T-helper 22 cell (primary cell): ENCODE results near the gene HES3.

Experiments
- DNase-seq: peaks from one replicate; pipeline ENCODE4 v3.0.0-alpha.2; 2020; ENCODE audit warnings: low read depth

The HES3 gene, protein sequence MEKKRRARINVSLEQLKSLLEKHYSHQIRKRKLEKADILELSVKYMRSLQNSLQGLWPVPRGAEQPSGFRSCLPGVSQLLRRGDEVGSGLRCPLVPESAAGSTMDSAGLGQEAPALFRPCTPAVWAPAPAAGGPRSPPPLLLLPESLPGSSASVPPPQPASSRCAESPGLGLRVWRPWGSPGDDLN

DNA sequence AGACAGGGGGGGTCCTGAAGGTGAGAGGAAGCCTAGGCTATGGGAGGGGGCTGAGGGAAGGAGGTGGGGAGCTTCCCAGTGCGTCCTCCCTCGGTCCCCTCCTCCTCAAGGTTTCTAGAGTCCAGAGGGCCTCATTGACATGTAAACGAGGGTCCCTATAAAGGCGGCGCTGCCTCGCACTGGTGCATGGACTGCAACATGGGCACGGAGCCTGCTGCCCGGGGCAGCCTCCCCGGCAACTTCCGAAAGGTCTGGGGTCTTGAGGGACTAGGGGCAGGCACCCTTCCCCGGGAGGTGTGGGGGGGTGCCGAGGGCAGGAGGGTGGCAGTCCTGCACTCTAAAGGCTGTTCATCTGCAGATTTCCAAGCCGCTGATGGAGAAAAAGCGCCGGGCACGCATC lies at the start of gene HES3:
Gene HES3, plus strand, starts transcription at position 187 of the 400 bp plus-strand sequence. Its CDS starts 187 bp downstream, at position 374.
- no peak for DNase-seq

DNA sequence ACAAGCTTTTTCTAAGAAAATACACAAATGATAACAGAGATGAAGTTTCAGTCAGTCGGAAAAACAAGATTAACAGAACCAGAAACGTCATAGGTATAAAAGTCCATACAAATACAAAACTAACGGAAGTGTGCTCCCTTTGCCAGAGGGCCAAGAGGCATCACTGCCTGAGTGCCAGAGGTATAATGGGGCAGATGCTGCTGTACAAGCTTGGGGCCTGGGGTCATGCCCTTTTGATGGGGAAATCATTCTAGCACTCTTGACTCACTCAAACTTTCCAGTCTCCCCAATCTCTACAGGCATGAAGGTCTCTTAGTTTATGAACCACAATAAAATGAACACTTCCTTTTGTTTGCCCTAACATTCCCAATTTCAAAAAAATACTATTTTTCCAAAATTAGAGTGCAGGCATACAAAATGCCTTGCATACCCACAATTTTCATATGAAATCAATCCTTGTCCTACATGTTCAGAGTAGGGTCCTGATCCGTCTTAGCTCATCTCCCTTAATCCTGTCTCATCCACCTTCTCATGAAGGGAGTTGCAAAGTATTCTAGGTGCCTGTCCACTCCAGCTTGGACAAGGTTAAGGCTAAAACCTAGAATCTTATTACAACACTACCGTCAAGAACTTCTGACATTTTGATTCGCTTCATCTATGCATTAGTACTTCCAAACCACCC lies 46.1 kb upstream of the HES3 start:
- DNase-seq = no peak

DNA sequence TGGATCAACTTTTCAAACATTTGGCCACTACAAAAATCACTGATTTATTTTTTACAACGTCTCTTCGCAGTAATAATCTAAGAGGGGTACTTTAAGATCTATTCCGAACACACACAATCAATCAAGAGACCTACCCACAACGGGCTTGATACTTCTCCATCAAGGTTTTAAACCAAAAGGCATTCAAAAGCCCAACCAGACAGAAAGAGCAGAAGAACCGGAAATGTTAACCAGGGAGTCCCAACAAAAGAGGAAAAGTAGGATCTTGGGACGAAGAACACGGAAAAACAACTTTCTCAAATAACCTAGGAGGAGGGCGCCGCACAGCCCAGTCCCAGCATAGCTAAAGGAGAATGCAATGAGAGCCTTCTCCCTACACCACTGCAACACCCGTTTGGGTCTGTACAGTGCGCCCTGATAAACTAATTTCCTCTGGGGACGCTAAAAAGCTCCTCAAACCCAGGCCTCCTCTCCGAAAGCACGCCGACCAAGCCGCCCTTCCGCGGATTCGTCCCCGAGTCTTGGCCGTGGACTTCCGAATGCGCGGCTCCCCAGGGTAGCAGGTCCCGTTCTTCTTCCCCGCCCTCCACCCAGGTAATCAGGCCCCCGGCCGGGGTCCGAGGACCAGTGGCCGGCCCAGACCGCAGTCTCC lies 45.2 kb upstream of the HES3 start:
- DNase-seq = no peak

DNA sequence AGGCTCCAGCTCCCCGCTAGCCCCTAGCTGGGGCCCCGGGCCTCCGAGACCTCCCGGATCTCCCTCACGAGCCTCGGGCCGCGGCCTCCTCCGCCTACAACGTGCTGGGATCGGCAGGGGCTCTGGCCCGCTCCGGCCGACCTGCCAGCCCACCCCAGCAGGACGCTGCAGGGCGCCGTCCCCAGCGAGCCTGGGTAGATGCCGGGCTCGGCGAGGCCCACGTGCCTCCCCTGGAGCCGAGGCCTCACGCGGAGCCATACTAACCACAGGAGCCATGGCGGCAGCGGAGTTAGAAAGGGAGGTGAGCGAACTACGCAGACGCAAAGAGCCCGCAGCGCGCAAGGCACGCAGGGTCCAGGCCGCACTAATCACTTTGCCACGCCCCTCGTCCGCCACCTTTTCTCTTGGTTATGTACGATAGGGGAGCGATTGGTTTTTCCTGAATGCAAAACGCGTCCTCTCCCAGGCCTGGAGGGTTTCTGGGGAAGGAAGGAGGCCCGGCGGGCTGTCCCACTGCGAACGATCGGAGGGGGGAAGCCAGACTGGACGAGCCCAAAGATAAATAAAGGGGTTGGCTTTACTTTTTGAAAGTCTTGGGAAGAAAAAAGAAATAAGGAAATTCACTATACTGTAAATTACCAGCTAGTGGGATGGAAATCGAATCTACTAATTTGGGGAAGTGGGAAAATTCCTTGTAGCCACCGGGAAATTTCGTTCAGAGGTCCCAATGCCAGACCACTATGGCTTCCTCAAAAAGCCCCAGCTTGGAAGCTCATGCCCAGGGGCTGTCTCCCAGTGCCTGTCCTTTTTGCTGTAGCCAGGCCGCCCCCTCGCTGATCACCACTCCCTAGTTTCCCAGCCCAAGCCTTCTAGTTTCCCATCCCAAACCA lies 44.4 kb upstream of the HES3 start, which contains the start of gene RPL22:
Gene RPL22, minus strand, starts transcription at position 298 of the 890 bp plus-strand sequence. Its CDS starts 22 bp downstream, at position 276.
- peak; percentile 95 for DNase-seq

DNA sequence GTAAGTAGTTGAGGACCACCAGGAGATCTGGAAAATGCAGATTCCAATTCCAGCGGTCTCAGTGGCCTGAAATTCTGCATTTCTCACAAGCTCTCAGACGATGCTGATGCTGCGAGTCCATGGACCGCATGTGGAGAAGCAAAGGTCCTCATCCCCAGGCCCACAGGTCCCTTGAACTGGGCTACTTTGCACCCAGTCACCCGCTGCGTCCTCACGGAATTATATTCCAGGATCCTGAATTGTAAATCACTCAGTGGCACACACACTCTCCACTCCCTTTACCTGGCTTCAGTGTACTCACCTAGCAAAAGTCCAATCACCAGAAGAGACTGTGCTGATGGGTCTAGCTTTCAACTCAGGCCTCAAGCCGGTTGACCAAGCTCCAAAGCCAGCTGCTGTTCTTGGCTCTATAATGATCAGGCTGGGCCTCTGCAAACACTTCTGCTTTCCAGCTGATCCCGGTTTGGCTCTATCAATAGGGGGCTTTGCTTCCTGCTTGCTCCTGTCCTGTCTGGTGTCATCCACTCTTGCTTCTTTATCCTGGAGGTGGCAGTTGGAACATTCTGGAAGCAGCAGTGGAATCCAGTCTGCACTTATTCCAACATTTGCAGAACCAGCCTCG lies 43.7 kb upstream of the HES3 start:
- no peak for DNase-seq

DNA sequence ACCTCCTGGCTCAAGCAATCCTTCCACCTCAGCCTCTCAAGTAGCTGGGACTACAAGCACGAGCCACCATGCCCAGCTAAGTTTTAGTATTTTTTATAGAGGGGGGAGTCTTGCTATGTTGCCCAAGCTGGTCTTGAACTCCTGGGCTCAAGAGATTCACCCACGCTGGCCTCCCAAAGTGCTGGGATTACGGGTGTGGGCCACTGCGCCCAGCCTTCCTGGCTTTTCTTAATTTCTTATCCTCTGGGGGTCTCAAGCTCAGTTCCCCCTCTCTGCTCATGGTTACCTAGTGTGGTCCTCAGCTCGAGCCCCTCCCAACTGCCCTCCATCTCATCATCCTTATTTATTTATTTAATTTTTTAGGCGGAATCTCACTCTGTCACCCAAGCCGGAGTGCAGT lies 41.7 kb upstream of the HES3 start:
- DNase-seq = no peak

DNA sequence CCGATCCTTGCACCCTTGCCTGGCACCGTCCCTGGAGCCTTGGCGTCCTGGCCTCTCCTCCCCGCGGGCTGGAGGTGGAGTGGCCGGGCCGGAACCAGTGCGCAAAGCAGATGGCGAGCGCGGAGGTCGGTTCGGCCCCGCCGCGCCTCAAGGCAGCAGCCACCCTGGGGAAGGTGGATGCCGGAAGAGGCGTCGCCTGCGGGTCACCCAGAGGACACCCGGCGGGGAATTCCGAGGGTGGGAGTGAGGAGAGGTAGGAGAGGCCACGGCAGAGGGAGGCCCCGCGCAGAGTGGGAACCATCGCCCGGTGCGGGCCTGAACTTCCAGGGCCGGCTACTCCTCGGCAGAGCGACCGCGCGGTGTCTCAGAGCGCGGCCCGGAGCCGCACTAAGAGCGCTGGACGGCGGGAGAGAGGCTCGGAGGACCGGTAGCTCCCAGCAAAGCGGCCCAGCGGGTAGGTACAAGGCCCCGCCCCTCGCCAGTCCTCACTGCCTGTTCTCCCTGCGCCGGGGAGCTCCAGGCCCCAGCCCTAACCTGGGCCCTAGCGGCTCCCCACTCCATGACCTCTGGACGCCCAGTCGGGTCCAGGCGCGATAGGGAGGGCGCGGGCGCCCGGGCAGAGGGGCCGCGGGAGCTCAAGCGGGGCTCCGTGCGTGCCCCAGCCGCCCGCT lies 38.0 kb upstream of the HES3 start, which contains the start of gene RNF207:
Gene RNF207, plus strand, starts transcription at position 271 of the 671 bp plus-strand sequence. CDS start 417 bp downstream, outside the sequence.
- peak; percentile 51 for DNase-seq

DNA sequence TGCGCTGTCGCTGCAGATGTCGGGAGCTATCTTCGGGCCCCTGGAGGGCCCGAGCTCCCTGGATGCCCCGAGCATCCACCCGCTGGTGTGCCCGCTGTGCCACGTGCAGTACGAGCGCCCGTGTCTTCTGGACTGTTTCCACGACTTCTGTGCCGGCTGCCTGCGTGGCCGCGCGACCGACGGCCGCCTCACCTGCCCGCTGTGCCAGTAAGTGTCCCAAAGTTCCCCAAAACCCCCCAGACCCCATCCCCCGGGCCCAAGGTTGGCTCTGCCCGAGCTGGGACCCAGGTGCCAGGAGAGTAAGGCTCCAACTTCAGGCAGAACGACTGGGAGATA lies 37.5 kb upstream of the HES3 start:
- no peak for DNase-seq

DNA sequence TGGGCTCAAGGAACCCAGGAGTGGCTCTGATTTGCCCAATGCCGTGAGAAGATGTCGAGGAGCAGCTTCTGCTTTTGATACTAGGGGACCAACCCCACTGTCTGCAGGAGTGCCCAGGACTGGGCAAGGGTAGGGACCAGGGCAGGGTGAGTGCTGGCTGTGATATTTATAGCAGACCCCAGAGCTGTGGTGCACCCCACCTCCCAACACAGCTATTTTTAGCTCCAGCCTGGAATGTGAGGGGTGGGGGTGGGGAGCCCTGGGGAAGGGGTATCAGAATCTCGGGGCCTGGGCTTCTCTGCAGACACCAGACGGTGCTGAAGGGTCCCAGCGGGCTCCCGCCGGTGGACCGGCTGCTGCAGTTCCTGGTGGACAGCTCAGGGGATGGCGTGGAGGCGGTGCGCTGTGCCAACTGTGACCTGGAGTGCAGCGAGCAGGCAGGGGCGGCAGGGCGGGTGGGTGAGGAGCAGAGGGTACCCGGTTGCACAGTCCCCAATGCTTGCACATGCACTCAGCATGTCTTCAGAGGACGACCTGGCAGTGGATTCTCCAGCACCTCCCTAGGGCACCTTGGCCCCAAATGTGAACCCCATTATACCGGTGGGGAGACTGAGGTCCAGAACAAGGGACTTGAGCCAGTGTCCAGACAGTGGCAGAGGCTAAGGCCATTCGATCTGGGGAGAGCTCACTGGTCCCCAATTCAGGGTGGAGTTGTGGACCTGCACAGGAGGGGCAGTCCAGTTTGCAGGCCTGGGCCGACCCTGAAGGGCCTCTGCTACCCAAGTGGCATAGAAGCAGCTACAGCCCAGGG lies 36.7 kb upstream of the HES3 start:
- DNase-seq = no peak

DNA sequence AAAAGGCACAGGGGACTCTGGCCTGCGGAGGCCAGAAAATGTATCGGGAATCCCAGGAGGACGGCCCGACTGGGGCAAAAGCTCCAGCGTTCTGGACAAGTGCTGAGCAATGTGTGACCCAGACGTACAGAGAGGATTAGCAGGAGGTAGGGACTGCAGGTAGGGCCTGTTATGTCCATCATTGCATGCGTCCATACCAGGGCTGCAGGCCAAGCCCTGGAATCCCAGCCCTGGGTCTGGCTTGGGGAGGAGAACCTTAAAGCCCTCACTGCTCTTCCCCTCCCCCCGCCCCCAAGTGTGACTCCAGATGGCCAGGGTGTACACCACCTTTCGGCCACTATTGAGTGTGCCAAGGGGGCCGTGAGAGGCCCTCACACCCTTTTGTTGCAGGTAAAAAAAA lies 36.1 kb upstream of the HES3 start:
- DNase-seq = no peak

DNA sequence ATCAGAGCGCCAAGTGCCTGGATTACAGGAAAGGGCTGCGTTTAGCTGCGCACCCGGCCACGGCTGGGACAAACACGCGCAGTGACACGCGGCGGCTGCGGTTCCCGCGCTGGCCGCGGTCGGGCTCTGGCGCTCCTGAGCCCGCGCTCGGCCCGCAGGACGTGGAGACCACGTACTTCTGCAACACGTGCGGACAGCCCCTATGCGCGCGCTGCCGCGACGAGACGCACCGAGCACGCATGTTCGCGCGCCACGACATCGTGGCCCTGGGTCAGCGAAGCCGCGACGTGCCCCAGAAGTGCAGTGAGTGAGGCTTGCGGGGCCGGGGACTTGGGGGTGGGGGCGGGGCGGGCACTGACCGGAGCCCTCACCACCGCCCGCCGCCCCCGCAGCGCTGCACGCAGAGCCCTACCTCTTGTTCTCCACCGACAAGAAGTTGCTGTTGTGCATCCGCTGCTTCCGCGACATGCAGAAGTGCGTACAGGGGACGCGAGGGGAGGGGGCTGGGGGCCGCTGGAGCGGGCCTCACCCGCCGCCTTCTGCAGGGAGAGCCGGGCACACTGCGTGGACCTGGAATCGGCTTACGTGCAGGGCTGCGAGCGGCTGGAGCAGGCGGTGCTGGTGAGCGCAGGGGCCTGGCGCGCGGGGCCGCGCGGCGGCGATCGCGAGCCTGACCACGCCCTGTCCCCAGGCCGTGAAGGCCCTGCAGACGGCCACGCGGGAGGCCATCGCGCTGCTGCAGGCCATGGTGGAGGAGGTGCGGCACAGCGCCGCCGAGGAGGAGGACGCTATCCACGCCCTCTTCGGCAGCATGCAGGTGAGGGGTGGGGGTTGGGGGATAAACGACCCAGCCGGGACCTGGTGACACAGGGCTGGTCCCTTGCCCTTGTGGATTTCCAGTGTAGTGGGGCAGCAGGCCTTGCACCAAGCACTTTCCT lies 35.0 kb upstream of the HES3 start:
- no peak for DNase-seq

DNA sequence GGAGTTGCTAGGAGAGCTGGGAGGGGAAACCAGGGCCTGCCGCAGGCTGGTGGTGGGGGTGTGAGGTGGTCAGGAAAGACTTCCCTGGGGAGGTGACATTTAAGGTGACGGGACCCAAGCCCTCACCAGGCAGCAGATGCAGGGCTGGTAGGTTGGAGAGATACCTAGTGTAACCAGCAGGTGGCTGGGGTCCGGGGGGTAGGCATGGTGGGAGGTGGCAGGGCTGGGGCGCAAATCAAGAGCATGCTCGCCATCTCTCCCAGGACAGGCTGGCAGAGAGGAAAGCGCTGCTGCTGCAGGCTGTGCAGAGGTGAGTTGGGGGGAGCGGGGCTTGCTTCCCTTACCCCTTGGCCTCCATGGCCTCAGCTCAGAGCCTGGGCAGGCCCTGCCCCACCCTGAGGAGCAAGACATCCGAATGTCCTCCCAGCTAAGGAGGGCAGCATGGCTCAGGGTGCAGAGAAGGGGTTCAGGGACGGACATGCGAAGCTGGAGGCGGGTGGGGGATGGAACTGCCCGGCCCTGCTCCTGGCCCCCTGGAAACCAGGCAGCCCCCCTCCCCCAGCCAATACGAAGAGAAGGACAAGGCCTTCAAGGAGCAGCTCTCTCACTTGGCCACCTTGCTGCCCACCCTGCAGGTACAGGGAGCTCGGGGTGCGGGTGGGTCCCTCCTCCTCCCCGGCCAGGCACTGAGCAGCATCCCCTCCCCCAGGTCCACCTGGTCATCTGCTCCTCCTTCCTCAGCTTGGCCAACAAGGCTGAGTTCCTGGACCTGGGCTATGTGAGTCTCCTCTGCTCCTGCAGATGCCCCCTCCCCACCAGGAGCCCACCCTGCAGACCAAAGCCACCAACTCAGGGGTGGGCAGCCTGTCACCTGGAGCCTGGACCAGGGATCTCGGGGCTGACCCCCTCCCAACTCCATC lies 34.1 kb upstream of the HES3 start:
- no peak for DNase-seq

DNA sequence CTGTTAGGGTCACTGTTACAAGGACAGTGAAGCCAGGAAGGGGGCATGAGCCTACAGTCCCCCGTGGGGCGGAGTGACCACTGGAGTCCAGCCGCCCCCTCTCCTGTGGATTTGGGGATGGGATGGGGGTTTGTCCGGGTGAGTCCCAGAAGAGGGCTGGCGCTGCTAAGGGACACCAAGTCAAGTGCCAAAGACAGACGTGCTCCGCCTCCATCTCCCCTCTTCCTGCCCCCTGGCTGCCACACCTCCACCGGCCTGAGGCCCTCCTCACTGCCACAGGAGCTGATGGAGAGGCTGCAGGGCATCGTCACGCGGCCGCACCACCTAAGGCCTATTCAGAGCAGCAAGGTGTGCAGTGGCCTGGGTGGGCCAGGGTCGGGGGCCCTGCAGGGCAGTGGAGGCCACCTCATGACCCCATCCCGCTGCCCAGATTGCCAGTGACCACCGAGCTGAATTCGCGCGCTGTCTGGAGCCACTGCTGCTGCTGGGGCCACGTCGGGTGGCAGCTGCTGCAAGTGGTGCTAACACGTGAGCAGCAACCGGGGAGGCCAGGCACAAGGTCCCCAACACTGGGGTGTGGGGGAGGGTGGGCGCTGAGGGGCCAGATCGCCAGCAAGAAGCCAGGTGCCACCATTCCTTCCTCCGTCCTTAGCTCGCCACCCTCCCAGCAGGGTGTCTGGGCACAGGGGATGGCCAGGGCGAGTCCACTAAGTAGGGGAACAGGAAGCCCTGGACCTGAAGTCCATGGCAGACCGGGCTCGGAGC lies 33.2 kb upstream of the HES3 start:
- DNase-seq = no peak

DNA sequence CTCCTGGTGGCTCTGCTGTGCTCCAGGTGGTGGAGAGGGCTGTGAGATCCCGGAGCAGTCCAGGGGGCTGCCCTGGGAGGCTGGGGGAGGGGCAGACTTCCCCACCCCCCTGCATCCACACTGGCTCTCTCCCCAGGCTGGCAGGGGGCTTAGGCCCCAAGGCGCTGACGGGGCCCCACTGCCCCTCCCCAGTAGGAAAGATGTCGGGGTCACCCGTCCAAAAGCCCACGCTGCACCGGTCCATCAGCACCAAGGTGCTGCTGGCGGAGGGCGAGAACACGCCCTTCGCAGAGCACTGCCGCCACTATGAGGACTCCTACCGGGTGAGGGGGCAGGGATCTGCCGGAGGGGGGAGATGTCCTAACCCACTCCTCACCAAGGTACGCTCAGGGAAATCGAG lies 32.2 kb upstream of the HES3 start:
- DNase-seq = no peak

DNA sequence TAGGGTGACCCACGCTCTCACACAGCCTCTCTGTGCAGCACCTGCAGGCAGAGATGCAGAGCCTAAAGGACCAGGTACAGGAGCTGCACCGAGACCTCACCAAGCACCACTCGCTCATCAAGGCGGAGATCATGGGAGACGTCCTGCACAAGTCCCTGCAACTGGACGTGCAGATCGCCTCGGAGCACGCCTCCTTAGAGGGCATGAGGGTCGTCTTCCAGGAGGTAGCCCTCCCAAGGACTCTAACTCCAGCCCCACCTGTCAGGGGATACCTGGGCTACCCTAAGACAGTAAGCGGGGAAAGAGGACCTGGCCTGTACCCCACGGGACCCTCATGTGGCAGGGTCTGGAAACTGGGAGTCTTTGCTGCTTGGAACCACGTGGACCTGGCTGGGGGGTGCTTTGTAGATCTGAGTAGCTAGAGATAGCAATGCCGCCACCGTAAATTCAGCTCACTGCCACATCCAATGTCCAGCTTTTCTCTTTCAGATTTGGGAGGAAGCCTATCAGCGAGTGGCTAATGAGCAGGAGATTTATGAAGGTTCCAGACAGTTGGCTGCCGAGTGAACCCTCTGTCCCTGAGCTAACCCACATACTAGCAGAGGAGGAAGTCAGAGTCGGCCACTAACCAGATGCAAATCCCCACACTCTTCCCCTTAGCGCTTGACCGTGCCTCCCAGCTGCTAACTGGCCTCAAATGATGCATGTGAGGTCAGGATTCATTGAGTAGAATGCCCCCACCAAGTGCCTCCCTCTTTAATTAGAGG lies 31.6 kb upstream of the HES3 start:
- DNase-seq = no peak

DNA sequence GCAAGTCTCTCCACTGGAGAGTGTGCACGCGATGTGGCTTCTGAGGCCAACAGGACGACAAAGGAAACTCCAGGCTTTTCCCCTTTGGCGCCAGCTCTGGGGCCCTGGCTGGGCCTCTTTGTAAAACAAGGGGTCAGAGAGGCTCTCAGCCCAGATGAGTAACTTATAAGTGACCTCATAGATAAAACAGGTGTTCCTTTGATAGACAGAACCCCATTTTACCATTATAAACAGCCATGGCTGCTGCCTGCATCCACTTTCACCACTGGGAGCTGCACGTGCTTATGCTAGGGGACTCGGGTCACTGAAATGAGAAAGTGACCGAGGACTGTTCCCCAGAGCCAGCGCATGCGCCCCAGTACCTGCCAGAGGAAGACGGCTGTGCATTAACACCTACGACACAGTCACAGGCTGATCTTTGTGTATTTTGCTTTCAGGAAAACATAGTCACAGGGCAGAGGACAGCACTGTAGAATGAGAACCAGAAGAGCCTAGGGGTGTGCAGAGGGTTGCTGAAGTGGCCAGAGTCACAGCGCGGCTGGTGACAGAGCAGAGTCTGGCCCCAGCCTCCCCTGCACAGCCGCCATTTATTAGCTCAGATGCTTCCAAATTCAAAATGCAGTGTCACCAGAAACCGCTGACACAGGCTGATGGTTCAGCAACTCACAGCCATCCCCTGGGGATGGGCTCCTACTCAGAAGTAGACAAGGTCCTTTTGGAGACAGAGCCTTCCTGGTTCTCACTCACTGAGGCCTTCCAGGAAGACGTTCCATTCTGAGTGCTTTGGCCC lies 25.4 kb upstream of the HES3 start:
- DNase-seq = no peak
